GM12878 (cell line): ENCODE results near the gene FGFR1OP2. TPM values are rescaled to one million over a fixed set of nuclear protein-coding genes. Genes with fewer than 3 reads are reported as not detected.

Experiments used
- CHD2 ChIP-seq: IDR thresholded peaks from 2 replicates; pipeline ENCODE4 v1.6.1; 2011; ENCODE audit warnings: low read depth, low read length, improper control_type of control experiment, borderline replicate concordance
- NKRF ChIP-seq: fragments of 450-650 bp; conservative IDR thresholded peaks from 2 replicates; pipeline ENCODE4 v1.6.1; 2017; ENCODE audit warnings: mild to moderate bottlenecking, moderate library complexity
- SKIL ChIP-seq: fragments of 450-650 bp; IDR thresholded peaks from 2 replicates; pipeline ENCODE4 v1.6.1; 2017; ENCODE audit warnings: mild to moderate bottlenecking, low read depth, inconsistent platforms; ENCODE audit not compliant: poor library complexity, severe bottlenecking
- WRNIP1 ChIP-seq: IDR thresholded peaks from 2 replicates; pipeline ENCODE4 v1.6.1; 2011; ENCODE audit warnings: low read depth, low read length, improper control_type of control experiment, borderline replicate concordance
- polyA plus RNA-seq, 11 experiments: library from polyadenylated mRNA; depleted of rRNA in 4 of 11; unstranded in 6 of 11; stranded (reverse) in 5 of 11; fragments of >200 nt; fragmentation: Nextera tagmentation in 4 of 11; fragmentation: Illumina TruSeq in 1 of 11; extraction: Ambion mirVana in 4 of 11; extraction: Trizol in 1 of 11; gene quantifications; 1 replicate in 1 of 11; 2 replicates in 10 of 11; pipeline versions ENCODE4 v1.2.1 to v1.2.3, GENCODE V29; 2011 to 2016; ENCODE audit warnings: inconsistent platforms in 2 of 11, missing spikeins in 2 of 11, low read depth in 1 of 11
- total RNA-seq, 4 experiments: library from RNA; depleted of rRNA in 3 of 4; stranded (reverse); fragments of >200 nt in 3 of 4; fragmentation: Illumina TruSeq in 1 of 4; extraction: Trizol in 1 of 4; gene quantifications; 2 replicates each; pipeline versions ENCODE4 v1.2.1 to v1.2.3, GENCODE V29; 2013 to 2021
- TF ChIP-seq, protein P1 (sequence below): IDR thresholded peaks from 2 replicates; pipeline ENCODE4 v1.6.1; 2011; ENCODE audit warnings: borderline replicate concordance, low read depth, mild to moderate bottlenecking, moderate library complexity, mixed read lengths, low read length; ENCODE audit not compliant: insufficient read depth; ENCODE audit errors: extremely low read length

FGFR1OP2 gene
- total and polyA plus RNA-seq, 10 of the 15 experiments (the other 5 are each of a cell fraction or from before 2014, with no cell fraction given), result 28.5 to 59.1 (median 38.3) TPM

- TF ChIP-seq NKRF (peak; percentile 70), SKIL (no peak), CHD2 (peak; percentile 99), WRNIP1 (no peak; the same call in 1 of the 2 replicates)
- TF ChIP-seq, protein P1, sequence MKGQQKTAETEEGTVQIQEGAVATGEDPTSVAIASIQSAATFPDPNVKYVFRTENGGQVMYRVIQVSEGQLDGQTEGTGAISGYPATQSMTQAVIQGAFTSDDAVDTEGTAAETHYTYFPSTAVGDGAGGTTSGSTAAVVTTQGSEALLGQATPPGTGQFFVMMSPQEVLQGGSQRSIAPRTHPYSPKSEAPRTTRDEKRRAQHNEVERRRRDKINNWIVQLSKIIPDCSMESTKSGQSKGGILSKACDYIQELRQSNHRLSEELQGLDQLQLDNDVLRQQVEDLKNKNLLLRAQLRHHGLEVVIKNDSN, result no peak
These were observed at the start of gene FGFR1OP2, which contains the start of gene INTS13 (continued) for GRCh38 chr12:26937863-26938700.
